ENCODE data around the gene DHCR24. TPM values are rescaled to one million over a fixed set of nuclear protein-coding genes. Genes with fewer than 3 reads are reported as not detected.

The DHCR24 gene
- total RNA-seq, 1 experiment from 2014 or later = 369 TPM

DNA sequence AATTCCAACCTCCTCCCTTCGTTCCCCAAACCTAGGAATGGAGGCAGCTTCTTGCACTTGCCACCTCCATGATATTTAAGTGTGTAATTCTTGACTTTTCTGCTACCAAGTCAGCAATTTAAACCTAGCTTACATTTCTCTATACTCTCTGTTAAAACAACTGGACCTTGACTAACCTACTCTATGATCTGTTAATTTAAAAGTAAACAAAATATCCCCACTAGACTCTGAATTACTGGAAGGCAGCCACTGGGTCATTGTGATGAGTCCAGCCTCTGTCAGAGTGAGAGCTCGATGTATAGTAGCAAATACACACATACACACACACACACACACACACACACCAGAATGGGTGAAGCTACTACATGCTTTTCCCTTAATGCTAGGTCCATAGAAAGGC, 40.0 kb upstream of the DHCR24 start:
- Histone ChIP-seq H3K4me2 (no peak overlapping the region), H3K79me2 (ENCODE audit: low read depth) (no peaks in the 10 kb centered on the region), H3K27ac (no peak overlapping the region), H3F3A (ENCODE audit: insufficient read depth, low read depth) (peaks cover 18% of the 10 kb centered on the region), H3K4me1 (replicated peaks; ENCODE audit: insufficient read depth) (peaks cover 22% of the 10 kb centered on the region), H3K4me3 (no peak overlapping the region), H3K27me3 (ENCODE audit: insufficient read depth, low read depth) (no peaks in the 10 kb centered on the region), H2AFZ (no peak overlapping the region), H3K36me3 (ENCODE audit: low read depth) (no peaks in the 10 kb centered on the region), H3K9me3 (ENCODE audit: insufficient read depth, low read depth) (no peaks in the 10 kb centered on the region), H4K20me1 (ENCODE audit: insufficient read depth) (no peaks in the 10 kb centered on the region), H3K9me2 (ENCODE audit: insufficient read depth) (no peaks in the 10 kb centered on the region)
- POLR2A ChIA-PET (ENCODE audit: unreplicated experiment) = no interaction called here
- CTCF ChIA-PET = interaction anchor here (0.6 to 0.7 kb wide), 2 partner anchors 22 to 113 kb away, joined by 3 to 5 read pairs; no protein-coding TSS in a partner anchor
- no peak for DNase-seq
- no peak for TF ChIP-seq EZH2 (IDR thresholded peaks at IDR 0.05; ENCODE audit: low read depth)
- TF ChIP-seq, protein P1, sequence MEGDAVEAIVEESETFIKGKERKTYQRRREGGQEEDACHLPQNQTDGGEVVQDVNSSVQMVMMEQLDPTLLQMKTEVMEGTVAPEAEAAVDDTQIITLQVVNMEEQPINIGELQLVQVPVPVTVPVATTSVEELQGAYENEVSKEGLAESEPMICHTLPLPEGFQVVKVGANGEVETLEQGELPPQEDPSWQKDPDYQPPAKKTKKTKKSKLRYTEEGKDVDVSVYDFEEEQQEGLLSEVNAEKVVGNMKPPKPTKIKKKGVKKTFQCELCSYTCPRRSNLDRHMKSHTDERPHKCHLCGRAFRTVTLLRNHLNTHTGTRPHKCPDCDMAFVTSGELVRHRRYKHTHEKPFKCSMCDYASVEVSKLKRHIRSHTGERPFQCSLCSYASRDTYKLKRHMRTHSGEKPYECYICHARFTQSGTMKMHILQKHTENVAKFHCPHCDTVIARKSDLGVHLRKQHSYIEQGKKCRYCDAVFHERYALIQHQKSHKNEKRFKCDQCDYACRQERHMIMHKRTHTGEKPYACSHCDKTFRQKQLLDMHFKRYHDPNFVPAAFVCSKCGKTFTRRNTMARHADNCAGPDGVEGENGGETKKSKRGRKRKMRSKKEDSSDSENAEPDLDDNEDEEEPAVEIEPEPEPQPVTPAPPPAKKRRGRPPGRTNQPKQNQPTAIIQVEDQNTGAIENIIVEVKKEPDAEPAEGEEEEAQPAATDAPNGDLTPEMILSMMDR (conservative IDR thresholded peaks at IDR 0.05) = no peak
- intact Hi-C loops (cut with micrococcal nuclease; ENCODE audit: unreplicated experiment) = no loop called here
- BruUV-seq (replicated peaks) = no TSS peak

- ChIA-PET POLR2A (ENCODE audit: unreplicated experiment) (interaction anchor here (0.7 kb wide), 1 partner anchor 1350 kb away, joined by 3 read pairs; no protein-coding TSS in a partner anchor), CTCF (interaction anchor here (0.6 kb wide), 2 partner anchors 22 to 801 kb away, joined by 3 to 4 read pairs; no protein-coding TSS in a partner anchor)
- H3K79me2 ChIP-seq (ENCODE audit: low read depth) = no peaks in the 10 kb centered on the region
- no peaks in the 10 kb centered on the region for H3K36me3 ChIP-seq (ENCODE audit: low read depth)
- BruUV-seq (replicated peaks) = no TSS peak
- intact Hi-C loops (cut with micrococcal nuclease; ENCODE audit: unreplicated experiment) = loop anchor here (2.0 kb wide), 1 partner anchor 36 kb away; the partner anchor contains the start of gene DHCR24
- H3K27me3 ChIP-seq (ENCODE audit: insufficient read depth, low read depth) = no peaks in the 10 kb centered on the region
- H3K4me1 ChIP-seq (replicated peaks; ENCODE audit: insufficient read depth) = peaks cover 29% of the 10 kb centered on the region
- H3K27ac ChIP-seq = peak overlapping the region; percentile 77
- H3K9me2 ChIP-seq (ENCODE audit: insufficient read depth) = no peaks in the 10 kb centered on the region
- H2AFZ ChIP-seq = peak overlapping the region; percentile 18; the same call in 1 of the 2 replicates
- no peak overlapping the region for H3K4me3 ChIP-seq
- no peaks in the 10 kb centered on the region for H3K9me3 ChIP-seq (ENCODE audit: insufficient read depth, low read depth)
- no peaks in the 10 kb centered on the region for H4K20me1 ChIP-seq (ENCODE audit: insufficient read depth)
- no peak for TF ChIP-seq EZH2 (IDR thresholded peaks at IDR 0.05; ENCODE audit: low read depth)
- TF ChIP-seq, protein P1 (conservative IDR thresholded peaks at IDR 0.05) = no peak
- DNase-seq = peak; percentile 25 to 97
- peak overlapping the region; percentile 65 for H3K4me2 ChIP-seq
- peaks cover 25% of the 10 kb centered on the region for H3F3A ChIP-seq (ENCODE audit: insufficient read depth, low read depth)
Observed at GRCh38 chr1:54922921-54923421, 36.0 kb upstream of the DHCR24 start.

DNA sequence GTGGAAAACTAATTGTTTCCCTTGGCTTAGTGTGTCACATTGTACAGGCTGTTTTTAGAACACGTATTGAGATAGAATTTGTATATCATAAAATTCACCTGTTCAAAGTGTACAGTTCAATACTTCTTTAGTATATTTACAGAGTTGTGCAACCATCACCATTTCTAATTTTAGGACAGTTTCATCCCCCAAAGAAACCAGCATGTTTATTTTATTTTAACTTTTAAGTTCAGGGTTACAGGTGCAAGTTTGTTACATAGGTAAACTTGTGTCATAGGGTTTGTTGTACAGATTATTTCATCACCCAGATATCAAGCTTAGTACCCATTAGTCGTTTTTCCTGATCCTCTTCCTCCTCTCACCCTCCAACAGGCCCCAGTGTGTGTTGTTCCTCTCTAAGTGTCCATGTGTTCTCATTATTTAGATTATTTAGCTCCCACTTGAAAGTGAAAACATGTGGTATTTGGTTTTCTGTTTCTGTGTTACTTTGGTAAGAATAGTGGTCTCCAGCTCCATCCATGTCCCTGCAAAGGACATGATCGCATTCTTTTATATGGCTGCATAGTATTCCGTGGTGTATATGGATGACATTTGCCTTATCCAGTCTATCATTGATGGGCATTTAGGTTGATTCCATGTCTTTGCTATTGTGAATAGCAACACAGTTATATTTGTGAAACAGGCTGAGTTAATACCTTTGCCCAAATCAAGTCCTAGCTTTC, 35.2 kb upstream of the DHCR24 start:
- Histone ChIP-seq H4K20me1 (ENCODE audit: insufficient read depth) (no peaks in the 10 kb centered on the region), H3K4me2 (peak overlapping the region; percentile 65), H3K4me1 (replicated peaks; ENCODE audit: insufficient read depth) (peaks cover 29% of the 10 kb centered on the region), H3K27ac (peak overlapping the region; percentile 77), H3K9me2 (ENCODE audit: insufficient read depth) (no peaks in the 10 kb centered on the region), H3F3A (ENCODE audit: insufficient read depth, low read depth) (peaks cover 25% of the 10 kb centered on the region), H3K4me3 (no peak overlapping the region), H3K9me3 (ENCODE audit: insufficient read depth, low read depth) (no peaks in the 10 kb centered on the region), H2AFZ (no peak overlapping the region; the same call in 1 of the 2 replicates), H3K27me3 (ENCODE audit: insufficient read depth, low read depth) (no peaks in the 10 kb centered on the region), H3K36me3 (ENCODE audit: low read depth) (no peaks in the 10 kb centered on the region), H3K79me2 (ENCODE audit: low read depth) (no peaks in the 10 kb centered on the region)
- ChIA-PET POLR2A (ENCODE audit: unreplicated experiment) (interaction anchor here (0.6 kb wide), 1 partner anchor 22 kb away, joined by 4 read pairs; no protein-coding TSS in a partner anchor), CTCF (interaction anchor here (0.6 kb wide), 1 partner anchor 800 kb away, joined by 4 read pairs; no protein-coding TSS in a partner anchor)
- TF ChIP-seq EZH2 (IDR thresholded peaks at IDR 0.05; ENCODE audit: low read depth) = no peak
- DNase-seq = no peak
- BruUV-seq (replicated peaks) = no TSS peak
- intact Hi-C loops (cut with micrococcal nuclease; ENCODE audit: unreplicated experiment) = loop anchor here (2.0 kb wide), 1 partner anchor 35 kb away; the partner anchor contains the start of gene DHCR24

Measured in PC-9 (cell line).